ENCODE measurements around the gene FBXW2.

Gene FBXW2

GRCh38 chr9:120764476-120764875 lies 28.7 kb downstream of the FBXW2 start:
- TF ChIP-seq EP300 (IDR thresholded peaks at IDR 0.05; ENCODE audit: borderline replicate concordance) (no peak), TAF1 (IDR thresholded peaks at IDR 0.05; ENCODE audit: low read depth) (no peak), YY1 (IDR thresholded peaks at IDR 0.05; ENCODE audit: low read depth) (no peak), USF1 (IDR thresholded peaks at IDR 0.05) (no peak), CEBPB (IDR thresholded peaks at IDR 0.05) (no peak)

- TF ChIP-seq MAX (IDR thresholded peaks at IDR 0.05) (no peak), USF1 (IDR thresholded peaks at IDR 0.05) (no peak), EP300 (IDR thresholded peaks at IDR 0.05; ENCODE audit: borderline replicate concordance) (no peak), ZBTB7A (IDR thresholded peaks at IDR 0.05; ENCODE audit: low read depth) (no peak)
Measured at GRCh38 chr9:120761006-120761405, 32.2 kb downstream of the FBXW2 start.

- TF ChIP-seq EP300 (IDR thresholded peaks at IDR 0.05; ENCODE audit: borderline replicate concordance) (no peak), TCF12 (IDR thresholded peaks at IDR 0.05; ENCODE audit: low read depth) (no peak), TEAD4 (IDR thresholded peaks at IDR 0.05) (no peak), YY1 (IDR thresholded peaks at IDR 0.05; ENCODE audit: low read depth) (no peak), MAX (IDR thresholded peaks at IDR 0.05) (no peak), REST (IDR thresholded peaks at IDR 0.05; ENCODE audit: low read depth) (no peak), EGR1 (IDR thresholded peaks at IDR 0.05) (no peak), USF1 (IDR thresholded peaks at IDR 0.05) (no peak)
Measured at GRCh38 chr9:120759755-120760400, 33.3 kb downstream of the FBXW2 start.

- TF ChIP-seq CEBPB (IDR thresholded peaks at IDR 0.05), result no peak
- no peak for TF ChIP-seq USF1 (IDR thresholded peaks at IDR 0.05)
- no peak for TF ChIP-seq ZBTB7A (IDR thresholded peaks at IDR 0.05; ENCODE audit: low read depth)
- TF ChIP-seq RAD21 (IDR thresholded peaks at IDR 0.05; ENCODE audit: low read depth), result no peak
- no peak for TF ChIP-seq EP300 (IDR thresholded peaks at IDR 0.05; ENCODE audit: borderline replicate concordance)
- TF ChIP-seq TCF12 (IDR thresholded peaks at IDR 0.05; ENCODE audit: low read depth), result no peak
- no peak for TF ChIP-seq TEAD4 (IDR thresholded peaks at IDR 0.05)
- no peak for TF ChIP-seq TAF1 (IDR thresholded peaks at IDR 0.05; ENCODE audit: low read depth)
- TF ChIP-seq YY1 (IDR thresholded peaks at IDR 0.05; ENCODE audit: low read depth), result no peak
- TF ChIP-seq EGR1 (IDR thresholded peaks at IDR 0.05), result no peak
Measured at GRCh38 chr9:120758544-120758943, 34.7 kb downstream of the FBXW2 start.

- TF ChIP-seq NFIC (IDR thresholded peaks at IDR 0.05) (no peak), FOXM1 (IDR thresholded peaks at IDR 0.05; ENCODE audit: borderline replicate concordance, low read depth) (no peak), ZBTB7A (IDR thresholded peaks at IDR 0.05; ENCODE audit: low read depth) (no peak), RAD21 (IDR thresholded peaks at IDR 0.05; ENCODE audit: low read depth) (no peak), YY1 (IDR thresholded peaks at IDR 0.05; ENCODE audit: low read depth) (no peak), TEAD4 (IDR thresholded peaks at IDR 0.05) (no peak), REST (IDR thresholded peaks at IDR 0.05; ENCODE audit: low read depth) (no peak), USF1 (IDR thresholded peaks at IDR 0.05) (no peak), CREB1 (IDR thresholded peaks at IDR 0.05; ENCODE audit: low read depth) (no peak), EGR1 (IDR thresholded peaks at IDR 0.05) (no peak), MAX (IDR thresholded peaks at IDR 0.05) (no peak), TCF12 (IDR thresholded peaks at IDR 0.05; ENCODE audit: low read depth) (no peak), EP300 (IDR thresholded peaks at IDR 0.05; ENCODE audit: borderline replicate concordance) (no peak), CEBPB (IDR thresholded peaks at IDR 0.05) (no peak), TAF1 (IDR thresholded peaks at IDR 0.05; ENCODE audit: low read depth) (no peak)
Measured at GRCh38 chr9:120757026-120757913, 35.9 kb downstream of the FBXW2 start.
